Stomach smooth muscle (tissue), 2 donors: Measurements from ENCODE around the gene FLNC.

Source experiments
- H3K27ac ChIP-seq: one replicate; pipeline ENCODE4 v1.7.0; 2013; ENCODE audit warnings: mild to moderate bottlenecking, low read length, inconsistent platforms
- H3K27me3 ChIP-seq, 2 donors: one replicate each; pipeline ENCODE4 v1.7.0; 2013; ENCODE audit warnings: low read length in 2 of 2; ENCODE audit not compliant: insufficient read depth in 2 of 2, control insufficient read depth in 1 of 2
- H3K36me3 ChIP-seq, 2 donors: one replicate each; pipeline ENCODE4 v1.7.0; 2013; ENCODE audit warnings: low read length in 2 of 2; ENCODE audit not compliant: control insufficient read depth in 2 of 2, insufficient read depth in 2 of 2
- H3K4me1 ChIP-seq: one replicate; pipeline ENCODE4 v1.7.0; 2013; ENCODE audit warnings: low read length; ENCODE audit not compliant: control insufficient read depth, insufficient read depth
- H3K4me3 ChIP-seq, 2 donors: one replicate each; pipeline ENCODE4 v1.7.0; 2013; ENCODE audit warnings: low read length in 2 of 2
- H3K9ac ChIP-seq, 2 donors: one replicate each; pipeline ENCODE4 v1.7.0; 2013; ENCODE audit warnings: low read length in 2 of 2, mild to moderate bottlenecking in 1 of 2
- H3K9me3 ChIP-seq, 2 donors: one replicate each; pipeline ENCODE4 v1.7.0; 2013; ENCODE audit warnings: low read length in 2 of 2; ENCODE audit not compliant: control insufficient read depth in 2 of 2
- donor health status: healthy.
- donor health status: Pancreatic carcinoma.

FLNC gene

GRCh38 chr7:128876127-128876526 lies 45.9 kb downstream of the FLNC start:
- Histone ChIP-seq H3K27ac (no peak overlapping the region), H3K4me1 (no peaks in the 10 kb centered on the region), H3K36me3 (no peaks in the 10 kb centered on the region), H3K27me3 (no peaks in the 10 kb centered on the region), H3K9me3 (no peaks in the 10 kb centered on the region), H3K9ac (no peak overlapping the region), H3K4me3 (no peak overlapping the region)

GRCh38 chr7:128876586-128876977 lies 46.4 kb downstream of the FLNC start:
- Histone ChIP-seq H3K4me3 (no peak overlapping the region), H3K36me3 (no peaks in the 10 kb centered on the region), H3K27me3 (no peaks in the 10 kb centered on the region), H3K4me1 (no peaks in the 10 kb centered on the region), H3K9me3 (no peaks in the 10 kb centered on the region), H3K9ac (no peak overlapping the region), H3K27ac (no peak overlapping the region)

GRCh38 chr7:128876978-128877755 lies 47.0 kb downstream of the FLNC start:
- Histone ChIP-seq H3K9me3 (no peaks in the 10 kb centered on the region), H3K27me3 (no peaks in the 10 kb centered on the region), H3K36me3 (no peaks in the 10 kb centered on the region), H3K4me1 (no peaks in the 10 kb centered on the region), H3K9ac (no peak overlapping the region), H3K4me3 (no peak overlapping the region), H3K27ac (no peak overlapping the region)

GRCh38 chr7:128877756-128878120 lies 47.5 kb downstream of the FLNC start:
- Histone ChIP-seq H3K36me3 (no peaks in the 10 kb centered on the region), H3K9me3 (no peaks in the 10 kb centered on the region), H3K27me3 (no peaks in the 10 kb centered on the region), H3K4me1 (no peaks in the 10 kb centered on the region), H3K27ac (no peak overlapping the region), H3K4me3 (no peak overlapping the region), H3K9ac (no peak overlapping the region)

GRCh38 chr7:128878226-128879105 lies 48.3 kb downstream of the FLNC start:
- Histone ChIP-seq H3K27me3 (no peaks in the 10 kb centered on the region), H3K4me3 (no peak overlapping the region)

GRCh38 chr7:128879461-128879938 lies 49.3 kb downstream of the FLNC start:
- H3K27ac ChIP-seq = no peak overlapping the region
- no peaks in the 10 kb centered on the region for H3K27me3 ChIP-seq
- H3K9ac ChIP-seq = no peak overlapping the region

More at GRCh38 chr7:128878226-128879105, 48.3 kb downstream of the FLNC start:
- H3K9ac ChIP-seq = no peak overlapping the region
- H3K27ac ChIP-seq = no peak overlapping the region
- H3K4me1 ChIP-seq = no peaks in the 10 kb centered on the region
- no peaks in the 10 kb centered on the region for H3K9me3 ChIP-seq
- H3K36me3 ChIP-seq = no peaks in the 10 kb centered on the region

GRCh38 chr7:128879939-128880746 lies 49.9 kb downstream of the FLNC start:
- Histone ChIP-seq H3K4me3 (no peak overlapping the region), H3K4me1 (no peaks in the 10 kb centered on the region), H3K27ac (no peak overlapping the region), H3K9me3 (no peaks in the 10 kb centered on the region), H3K36me3 (no peaks in the 10 kb centered on the region), H3K27me3 (no peaks in the 10 kb centered on the region), H3K9ac (no peak overlapping the region)

More at GRCh38 chr7:128879461-128879938, 49.3 kb downstream of the FLNC start:
- Histone ChIP-seq H3K4me3 (no peak overlapping the region), H3K4me1 (no peaks in the 10 kb centered on the region), H3K9me3 (no peaks in the 10 kb centered on the region), H3K36me3 (no peaks in the 10 kb centered on the region)

- no peaks in the 10 kb centered on the region for H3K27me3 ChIP-seq
- no peak overlapping the region for H3K9ac ChIP-seq
- H3K27ac ChIP-seq = no peak overlapping the region
- no peaks in the 10 kb centered on the region for H3K9me3 ChIP-seq
- no peaks in the 10 kb centered on the region for H3K4me1 ChIP-seq
- H3K4me3 ChIP-seq = no peak overlapping the region
- H3K36me3 ChIP-seq = no peaks in the 10 kb centered on the region
Observed at GRCh38 chr7:128880791-128881457, 50.7 kb downstream of the FLNC start.

GRCh38 chr7:128881458-128882125 lies 51.4 kb downstream of the FLNC start:
- Histone ChIP-seq H3K4me1 (no peaks in the 10 kb centered on the region), H3K27ac (no peak overlapping the region), H3K36me3 (no peaks in the 10 kb centered on the region), H3K9ac (no peak overlapping the region), H3K4me3 (no peak overlapping the region), H3K9me3 (no peaks in the 10 kb centered on the region), H3K27me3 (no peaks in the 10 kb centered on the region)
